Retinal pigment epithelial cell (primary cell): ENCODE results near the gene WFIKKN2.
A peak's percentile ranks its signal among the peaks of the same experiment; 100 is the strongest.
"Not testable (repeated sequence)": the region's sequence is repeated elsewhere in the genome, so short reads cannot be mapped to it uniquely, and the experiment has no call there.

Experiments
- DNase-seq: peaks from one replicate; pipeline ENCODE4 v3.0.0-alpha.2; 2010; ENCODE audit warnings: low read depth
- H3K4me3 ChIP-seq: 2 replicates; pipeline ENCODE4 v1.5.1; 2011; ENCODE audit warnings: mild to moderate bottlenecking, low read length, control low read depth, moderate library complexity
- TF ChIP-seq, protein P1 (sequence below): conservative IDR thresholded peaks from 2 replicates; pipeline ENCODE4 v1.5.1; 2011; ENCODE audit warnings: low read depth, low read length, control low read depth, inconsistent platforms

WFIKKN2 gene

DNA sequence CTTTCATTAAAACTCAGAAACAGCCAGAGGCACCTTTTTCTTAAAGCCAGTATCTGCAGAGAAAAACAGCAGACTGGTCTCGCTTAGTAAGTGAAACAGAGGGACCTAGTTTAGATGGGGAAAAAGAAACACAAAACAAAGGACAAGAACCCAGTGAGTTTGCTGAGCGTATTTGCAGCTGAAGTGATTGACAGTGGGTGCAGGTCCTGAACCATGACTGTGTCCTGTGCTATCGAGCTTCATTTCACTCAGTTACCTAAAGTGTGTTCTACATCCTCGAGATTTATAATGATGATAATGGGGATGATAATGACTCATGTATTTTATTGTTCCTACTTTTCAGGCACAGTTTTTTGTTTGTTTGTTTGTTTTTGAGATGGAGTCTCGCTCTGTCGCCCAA is 31.7 kb upstream of the WFIKKN2 start:
- H3K4me3 ChIP-seq = no peak overlapping the region
- no peak for DNase-seq
- TF ChIP-seq, protein P1, sequence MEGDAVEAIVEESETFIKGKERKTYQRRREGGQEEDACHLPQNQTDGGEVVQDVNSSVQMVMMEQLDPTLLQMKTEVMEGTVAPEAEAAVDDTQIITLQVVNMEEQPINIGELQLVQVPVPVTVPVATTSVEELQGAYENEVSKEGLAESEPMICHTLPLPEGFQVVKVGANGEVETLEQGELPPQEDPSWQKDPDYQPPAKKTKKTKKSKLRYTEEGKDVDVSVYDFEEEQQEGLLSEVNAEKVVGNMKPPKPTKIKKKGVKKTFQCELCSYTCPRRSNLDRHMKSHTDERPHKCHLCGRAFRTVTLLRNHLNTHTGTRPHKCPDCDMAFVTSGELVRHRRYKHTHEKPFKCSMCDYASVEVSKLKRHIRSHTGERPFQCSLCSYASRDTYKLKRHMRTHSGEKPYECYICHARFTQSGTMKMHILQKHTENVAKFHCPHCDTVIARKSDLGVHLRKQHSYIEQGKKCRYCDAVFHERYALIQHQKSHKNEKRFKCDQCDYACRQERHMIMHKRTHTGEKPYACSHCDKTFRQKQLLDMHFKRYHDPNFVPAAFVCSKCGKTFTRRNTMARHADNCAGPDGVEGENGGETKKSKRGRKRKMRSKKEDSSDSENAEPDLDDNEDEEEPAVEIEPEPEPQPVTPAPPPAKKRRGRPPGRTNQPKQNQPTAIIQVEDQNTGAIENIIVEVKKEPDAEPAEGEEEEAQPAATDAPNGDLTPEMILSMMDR = no peak

GRCh38 chr17:50804749-50805475 is 30.5 kb upstream of the WFIKKN2 start:
- DNase-seq, H3K4me3 ChIP-seq: not testable (repeated sequence)

DNA sequence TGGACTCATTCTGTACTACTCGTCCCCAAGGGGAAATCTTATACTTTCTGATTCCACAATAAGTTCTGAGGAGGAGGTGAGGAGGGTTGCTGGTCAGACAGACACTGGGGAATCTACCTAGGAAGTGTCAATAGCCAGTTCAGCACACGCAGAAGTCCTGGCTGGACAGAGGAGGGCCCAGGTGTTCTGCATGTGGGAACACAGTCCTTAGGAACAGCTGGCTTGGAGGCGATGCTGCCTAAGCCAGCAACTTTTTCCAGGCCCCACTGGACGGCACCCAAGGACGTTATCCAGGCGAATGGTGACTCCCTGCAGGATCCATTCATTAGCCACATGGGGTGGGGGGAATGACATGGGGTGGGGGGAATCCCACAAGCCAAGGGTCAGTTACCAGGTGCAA is 29.9 kb upstream of the WFIKKN2 start:
- TF ChIP-seq, protein P1 = no peak
- DNase-seq = no peak
- H3K4me3 ChIP-seq = no peak overlapping the region

- no peak overlapping the region for H3K4me3 ChIP-seq
- DNase-seq = no peak
- TF ChIP-seq, protein P1 = peak; percentile 37
Observed at GRCh38 chr17:50806141-50806643, 29.2 kb upstream of the WFIKKN2 start.

GRCh38 chr17:50807009-50807408 is 28.4 kb upstream of the WFIKKN2 start:
- no peak for DNase-seq

GRCh38 chr17:50807675-50808074 is 27.7 kb upstream of the WFIKKN2 start:
- no peak overlapping the region for H3K4me3 ChIP-seq
- no peak for DNase-seq
- TF ChIP-seq, protein P1 = no peak

More at GRCh38 chr17:50807009-50807408, 28.4 kb upstream of the WFIKKN2 start:
- no peak overlapping the region for H3K4me3 ChIP-seq
- TF ChIP-seq, protein P1 = no peak

DNA sequence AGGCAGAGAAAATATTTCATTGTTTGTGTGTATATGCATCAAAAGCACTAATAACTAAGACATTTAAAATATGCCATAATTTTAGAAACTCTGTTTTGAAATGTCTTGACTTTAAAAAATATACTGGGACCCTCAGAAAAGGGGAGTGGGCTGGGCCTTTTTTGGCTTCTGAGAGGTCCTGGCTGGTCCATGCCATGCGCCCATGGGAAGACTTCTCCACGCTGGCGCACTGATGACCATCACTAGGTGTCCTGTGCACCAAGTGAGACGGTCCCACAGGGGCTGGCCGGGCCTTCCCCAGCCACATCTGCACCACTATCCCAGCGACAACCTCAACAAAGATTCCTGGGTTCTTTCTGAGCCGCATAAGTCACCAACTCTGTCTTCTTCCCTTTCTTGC is 27.0 kb upstream of the WFIKKN2 start:
- DNase-seq = no peak

More for the DNA sequence above, 27.0 kb upstream of the WFIKKN2 start:
- no peak overlapping the region for H3K4me3 ChIP-seq
- TF ChIP-seq, protein P1 = no peak
